ENCODE data around the gene SLC30A1.

The SLC30A1 gene

DNA sequence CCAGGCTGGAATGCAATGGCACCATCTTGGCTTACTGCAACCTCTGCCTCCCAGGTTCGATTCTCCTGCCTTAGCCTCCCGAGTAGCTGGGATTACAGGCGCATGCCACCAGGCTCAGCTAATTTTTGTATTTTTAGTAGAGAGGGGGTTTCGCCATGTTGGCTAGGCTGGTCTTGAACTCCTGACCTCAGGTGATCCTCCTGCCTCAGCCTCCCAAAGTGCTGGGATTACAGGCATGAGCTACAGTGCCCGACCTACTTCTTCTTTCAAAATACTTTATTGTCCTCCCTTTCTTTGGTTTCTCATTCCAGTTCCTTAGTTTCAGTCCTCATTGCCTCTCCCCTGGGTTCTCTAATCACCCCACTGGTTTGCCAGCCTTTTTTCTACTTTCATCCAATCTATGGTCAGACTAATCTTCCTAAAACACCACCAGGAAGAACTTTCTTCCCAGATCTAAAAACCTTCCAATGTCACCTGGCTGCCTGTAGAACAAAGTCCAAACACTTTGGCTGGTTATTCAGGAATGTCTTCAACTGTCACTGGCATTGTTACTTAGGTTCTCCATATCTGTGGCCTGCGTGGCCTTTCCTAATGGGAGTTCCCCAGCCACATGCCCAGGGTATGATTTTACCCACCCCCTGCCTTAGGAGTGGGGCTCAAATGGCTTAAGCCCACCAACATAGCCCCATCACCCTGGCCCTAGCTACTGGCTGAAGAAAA, 29.0 kb upstream of the SLC30A1 start:
- DNase-seq, result no peak

DNA sequence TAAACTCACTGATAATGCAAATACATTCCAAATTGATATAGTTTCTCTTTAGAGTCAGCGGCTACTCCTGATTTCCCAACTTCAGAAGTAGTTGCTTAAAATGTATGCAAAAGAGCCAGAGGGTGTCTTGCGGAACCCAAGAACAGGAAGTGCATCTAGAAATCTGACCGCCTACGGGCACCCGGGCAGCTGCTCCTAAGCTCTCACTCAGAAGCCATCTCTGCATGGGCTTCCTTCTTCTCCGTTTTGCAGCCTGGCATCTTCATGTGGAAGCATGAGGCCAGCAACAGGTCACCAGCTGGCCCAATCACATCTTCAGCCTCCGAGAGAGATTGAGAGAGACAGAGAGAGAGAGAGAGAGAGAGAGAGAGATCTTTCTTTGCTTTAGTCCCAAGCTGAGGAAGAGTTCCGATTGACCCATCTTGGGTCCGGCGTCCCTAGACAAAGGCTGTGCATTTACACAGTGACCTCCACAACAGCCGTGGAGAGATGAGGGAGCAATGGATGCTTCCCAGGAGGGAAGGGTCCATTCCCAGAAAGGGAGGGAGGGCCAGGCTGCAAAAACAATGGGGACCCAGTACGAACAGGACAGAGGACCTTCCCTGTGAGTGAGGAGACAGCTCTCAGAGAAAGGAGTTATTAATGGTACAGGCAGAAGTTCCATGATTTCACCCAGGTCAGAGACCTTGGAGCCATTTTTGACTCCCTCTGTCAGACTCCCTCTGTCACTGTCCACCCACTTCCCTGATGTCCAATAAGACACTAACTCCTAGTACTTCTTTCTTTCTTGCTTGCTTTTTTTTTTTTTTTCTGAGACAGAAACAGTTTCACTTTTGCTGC, 28.2 kb upstream of the SLC30A1 start:
- DNase-seq, result no peak

DNA sequence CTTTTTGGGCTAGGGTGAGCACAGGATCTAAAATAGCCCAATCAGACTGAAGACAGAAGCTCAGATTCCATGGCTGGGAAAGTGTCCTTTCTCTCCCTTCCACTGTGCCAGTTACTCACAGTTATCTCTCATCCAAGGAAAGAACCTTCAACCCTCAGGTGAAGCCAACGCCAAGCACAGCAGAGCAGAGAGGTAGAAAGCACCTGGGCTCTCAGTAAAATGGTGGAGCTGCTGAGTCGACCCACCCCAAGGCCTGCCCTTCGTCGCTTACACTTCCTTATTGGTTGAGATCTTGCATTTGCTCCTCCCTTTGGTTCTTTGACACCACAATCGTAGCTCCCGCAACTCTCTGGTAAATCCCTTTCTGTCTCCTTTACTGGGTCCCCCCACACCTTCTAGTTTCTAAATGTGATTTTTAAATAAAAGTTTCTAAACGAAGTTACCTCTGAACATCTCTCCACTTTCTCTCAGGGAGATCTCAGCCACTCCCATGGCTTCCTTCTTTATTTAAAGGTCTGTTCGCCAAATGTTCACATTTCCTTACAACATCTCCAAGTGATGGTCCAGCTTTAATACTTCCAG, 27.5 kb upstream of the SLC30A1 start:
- DNase-seq, result peak; percentile 27

DNA sequence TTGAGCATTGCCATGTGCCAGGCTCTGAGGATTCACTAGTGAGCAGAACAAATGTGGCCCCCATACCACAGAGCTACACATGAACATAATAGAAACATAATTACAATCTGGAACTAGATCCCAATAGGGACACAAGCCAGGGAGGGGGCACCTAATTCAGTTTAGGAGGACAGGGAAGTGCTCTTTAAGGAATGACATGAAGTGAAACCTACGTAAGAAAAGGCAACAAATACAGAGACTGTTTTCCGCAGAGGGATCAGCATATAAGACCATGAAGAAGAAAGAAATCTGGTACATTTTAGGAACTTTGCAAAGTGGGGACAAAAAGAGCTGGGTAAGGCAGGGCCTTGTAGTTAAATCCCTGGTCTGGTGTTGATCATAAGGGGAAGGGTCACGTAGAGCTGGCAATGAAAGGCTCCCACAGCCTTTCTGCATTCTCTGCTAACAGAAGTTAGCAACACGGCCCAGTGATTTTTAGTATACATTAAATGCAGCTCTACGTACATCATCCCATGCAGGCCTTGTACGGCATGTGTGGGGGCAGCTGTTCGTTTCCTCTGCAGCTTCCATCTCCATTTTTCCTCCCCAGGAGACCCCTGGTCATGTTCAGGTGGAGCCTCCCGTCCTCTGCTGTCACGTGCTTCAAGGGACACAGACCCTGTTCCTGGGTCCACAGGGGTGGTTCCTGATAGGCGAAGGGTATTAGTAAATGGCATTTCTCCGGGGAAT, 26.8 kb upstream of the SLC30A1 start:
- DNase-seq, result no peak

DNA sequence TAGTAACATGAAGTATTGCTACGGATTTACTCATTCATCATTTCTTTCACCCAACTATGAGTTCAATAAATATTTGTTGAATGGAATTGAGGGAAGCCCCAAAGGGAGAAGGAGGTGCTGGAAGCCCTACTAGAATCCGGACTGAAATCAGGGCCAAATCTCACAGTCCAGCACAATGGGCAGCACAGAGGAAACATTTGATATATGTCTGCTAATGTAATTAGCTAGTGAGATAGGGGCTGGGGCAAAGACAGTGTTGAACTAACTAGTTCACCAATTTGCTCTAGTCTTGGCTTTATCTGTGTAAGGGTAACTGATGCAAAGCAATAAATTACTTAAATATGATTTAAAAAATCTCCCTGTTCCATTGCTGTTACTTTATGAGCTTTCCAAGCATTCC, 26.1 kb upstream of the SLC30A1 start:
- no peak for DNase-seq

DNA sequence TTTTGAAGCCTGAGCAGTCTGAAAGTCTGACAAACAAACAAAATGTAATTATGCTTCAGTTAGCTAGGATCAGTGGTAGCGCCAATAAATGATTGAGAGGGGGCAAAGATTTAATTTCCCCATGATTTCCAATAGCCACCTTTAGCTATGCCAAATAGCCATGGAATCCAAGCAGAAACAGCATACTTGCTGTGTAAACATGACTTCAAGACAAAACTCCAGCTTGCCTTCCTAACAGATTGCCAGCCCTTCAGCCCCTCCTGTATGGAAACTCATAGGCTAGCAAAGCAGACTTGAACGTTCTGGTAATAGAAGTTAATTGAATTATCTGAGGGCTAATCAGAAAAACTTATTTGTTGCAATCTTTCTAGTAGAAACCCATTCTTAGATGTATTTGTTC, 25.6 kb upstream of the SLC30A1 start:
- no peak for DNase-seq

DNA sequence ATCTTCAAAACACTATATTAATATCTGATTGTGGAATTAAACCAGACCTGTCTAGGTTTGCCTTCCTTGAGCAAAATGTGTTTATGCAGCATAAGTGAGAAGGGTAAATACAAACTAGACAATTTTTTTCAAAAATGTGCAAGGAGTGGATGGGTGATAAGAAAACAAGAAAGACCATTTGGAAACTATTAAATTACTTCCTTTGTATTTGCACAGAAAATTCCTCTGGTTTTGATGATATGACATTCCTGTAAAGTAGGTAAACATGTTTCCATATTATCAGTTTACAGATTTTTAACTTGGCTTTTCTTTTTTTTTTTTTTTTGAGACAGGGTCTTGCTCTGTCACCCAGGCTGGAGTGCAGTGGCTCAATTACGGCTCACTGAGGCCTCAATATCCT, 24.8 kb upstream of the SLC30A1 start:
- DNase-seq, result no peak

DNA sequence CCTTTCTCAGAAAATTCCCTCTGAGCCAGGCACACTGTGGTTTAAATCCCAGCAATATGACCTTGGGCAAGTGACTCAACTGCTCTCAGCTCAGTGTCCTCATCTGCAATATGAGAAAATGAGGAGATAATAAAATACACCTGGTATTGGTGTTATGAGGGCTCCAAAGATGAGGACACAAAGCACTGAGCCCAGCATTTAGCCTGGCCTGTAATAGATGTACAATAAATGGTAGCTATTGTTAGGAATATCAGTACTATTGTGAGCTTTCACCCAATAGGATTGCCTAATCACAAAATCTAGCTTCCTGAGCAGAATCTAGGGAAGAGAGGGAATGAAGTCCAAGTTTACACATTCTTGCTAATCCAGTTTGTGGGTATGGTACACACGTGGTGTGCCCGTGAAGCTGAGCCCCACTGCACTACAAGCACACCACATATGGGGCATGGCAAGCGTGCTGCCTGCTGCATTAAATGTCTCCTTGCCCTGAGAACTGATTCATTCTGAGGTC, 24.3 kb upstream of the SLC30A1 start:
- DNase-seq, result no peak

DNA sequence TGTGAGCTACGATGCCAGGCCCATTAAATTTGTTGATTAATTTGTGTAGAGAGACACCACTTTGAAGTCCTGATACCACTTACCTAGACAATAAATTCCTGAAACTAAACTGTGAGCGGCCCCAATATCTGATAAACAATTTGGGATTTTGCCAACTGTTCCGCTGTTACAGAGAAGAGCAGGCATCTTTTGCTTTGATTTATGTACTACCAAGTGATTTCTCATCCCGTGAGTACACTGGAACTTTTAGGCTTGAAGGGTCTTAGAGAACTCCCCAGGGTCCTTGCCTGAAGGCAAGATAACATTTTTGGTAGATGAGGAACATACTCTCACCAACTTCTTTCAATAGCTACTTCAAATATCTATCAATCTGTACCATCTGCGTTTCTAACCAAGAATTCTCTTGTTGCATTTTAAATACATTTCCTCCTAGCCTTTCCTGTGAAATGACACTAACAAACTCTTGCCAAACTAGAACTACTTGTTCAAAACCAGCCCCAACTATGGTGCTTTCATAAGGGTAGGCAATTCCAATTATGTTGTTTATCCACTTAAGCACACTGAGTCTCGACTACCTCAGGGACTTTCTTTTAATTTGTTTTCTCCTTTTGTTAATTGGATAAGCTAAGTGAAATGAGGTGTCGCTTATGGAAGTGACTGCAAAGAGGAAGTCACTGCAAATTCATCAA, 23.2 kb upstream of the SLC30A1 start:
- DNase-seq, result no peak

DNA sequence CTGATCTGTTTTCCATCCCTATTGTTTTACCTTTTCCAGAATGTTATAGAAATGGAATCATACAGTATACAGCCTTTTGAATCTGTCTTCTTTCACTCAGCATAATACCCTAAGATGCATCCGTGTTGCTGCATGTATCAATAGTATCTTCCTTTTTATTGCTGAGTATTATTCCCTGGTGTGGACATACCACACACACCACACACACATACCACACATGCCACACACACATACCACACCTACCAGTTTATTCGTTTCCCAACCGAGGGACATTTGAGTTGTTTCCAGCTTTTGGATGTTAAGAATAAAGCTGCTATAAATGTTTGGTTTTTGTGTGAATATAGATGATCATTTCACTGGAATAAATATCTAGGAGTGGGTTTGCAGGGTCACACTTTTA, 22.2 kb upstream of the SLC30A1 start:
- no peak for DNase-seq

DNA sequence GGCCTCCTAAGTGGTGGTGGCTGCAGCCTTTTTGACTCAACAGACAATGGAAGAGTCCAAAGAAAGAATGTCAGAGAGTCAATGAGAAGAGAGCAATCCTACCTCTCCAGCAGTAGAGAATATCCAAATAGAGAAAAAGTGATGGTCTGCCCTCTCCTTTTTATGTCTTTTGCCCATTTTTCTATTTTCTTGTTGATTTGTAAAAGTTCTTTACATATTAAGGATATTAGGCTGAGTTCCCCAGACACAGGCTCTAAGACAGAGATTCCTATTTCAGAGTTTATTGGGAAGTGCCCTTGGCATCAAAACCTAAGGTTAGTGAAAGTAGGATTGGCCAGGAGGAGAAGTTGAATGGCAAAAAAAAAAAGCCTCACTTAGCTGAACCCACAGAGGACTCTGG, 20.3 kb upstream of the SLC30A1 start:
- no peak for DNase-seq

DNA sequence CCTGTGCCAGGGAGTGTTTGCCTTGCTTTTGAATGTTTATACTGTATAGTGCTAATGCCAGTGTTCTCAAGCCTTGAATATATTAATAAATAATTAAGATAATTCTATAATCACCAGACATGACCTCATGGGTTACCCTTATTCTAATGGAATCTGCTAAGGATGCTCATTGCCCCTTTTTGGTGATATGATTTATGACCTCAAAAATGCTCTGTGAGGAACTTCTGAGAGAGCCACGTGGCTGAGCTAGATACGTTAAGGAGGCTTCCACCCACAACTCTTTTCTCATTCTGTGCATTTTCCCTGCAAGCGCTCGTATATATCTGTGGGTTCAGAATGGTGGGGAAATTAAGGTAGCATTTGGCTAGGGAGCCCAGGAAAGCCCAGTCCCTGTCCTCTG, 19.6 kb upstream of the SLC30A1 start:
- no peak for DNase-seq

DNA sequence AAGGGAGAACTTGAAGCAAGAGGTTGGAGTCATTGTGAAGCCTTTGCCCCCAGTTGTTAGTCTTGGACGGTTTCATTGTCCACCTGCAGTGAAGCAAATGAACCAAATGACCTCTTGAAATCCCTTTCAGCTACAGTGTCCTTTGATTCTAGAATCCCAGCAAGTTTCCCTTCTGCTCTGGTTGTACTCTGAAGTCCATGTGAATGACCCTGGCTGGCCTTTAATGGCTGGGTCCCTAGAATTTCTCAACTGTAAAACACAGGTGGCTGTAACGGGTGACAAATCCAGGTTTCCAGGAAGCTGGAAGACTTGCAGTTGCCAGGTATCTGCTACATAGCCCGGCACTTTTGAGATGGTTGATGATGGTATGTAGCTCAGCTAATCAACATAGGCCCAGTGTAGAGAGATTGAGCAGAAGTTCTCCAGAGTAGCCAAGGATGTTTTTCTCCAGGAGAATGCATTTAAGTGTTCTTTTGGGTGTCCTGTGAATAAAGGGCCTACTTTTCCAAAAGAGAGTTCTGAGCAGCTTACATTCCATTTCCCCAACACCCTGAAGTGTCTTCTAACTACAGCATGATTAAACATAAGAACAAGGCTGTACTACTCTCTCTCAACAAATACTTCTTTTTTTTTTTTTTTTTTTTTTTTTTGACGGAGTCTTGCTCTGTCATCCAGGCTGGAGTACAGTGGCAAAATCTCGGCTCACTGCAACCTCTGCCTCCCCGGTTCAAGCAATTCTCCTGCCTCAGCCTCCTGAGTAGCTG, 17.6 kb upstream of the SLC30A1 start:
- DNase-seq, result no peak

DNA sequence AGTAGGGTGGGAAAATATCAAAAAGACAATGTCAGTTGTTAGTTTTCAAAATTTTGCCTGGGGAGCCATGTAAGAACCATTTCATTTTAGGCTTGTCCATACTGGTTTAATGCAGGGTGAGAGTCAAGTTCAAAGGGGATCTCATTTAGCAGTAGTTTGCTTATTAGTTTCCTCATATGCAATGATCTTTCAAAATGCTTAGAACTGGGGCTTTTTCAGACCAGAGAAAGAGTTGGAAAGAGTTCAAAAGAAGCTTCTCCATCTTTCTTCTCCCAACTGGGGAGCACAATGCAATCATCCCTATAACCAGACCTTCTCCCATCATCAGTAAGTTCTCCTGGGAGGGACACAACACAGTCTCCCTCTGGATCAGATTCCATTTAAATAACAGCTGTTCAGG, 16.5 kb upstream of the SLC30A1 start:
- no peak for DNase-seq

DNA sequence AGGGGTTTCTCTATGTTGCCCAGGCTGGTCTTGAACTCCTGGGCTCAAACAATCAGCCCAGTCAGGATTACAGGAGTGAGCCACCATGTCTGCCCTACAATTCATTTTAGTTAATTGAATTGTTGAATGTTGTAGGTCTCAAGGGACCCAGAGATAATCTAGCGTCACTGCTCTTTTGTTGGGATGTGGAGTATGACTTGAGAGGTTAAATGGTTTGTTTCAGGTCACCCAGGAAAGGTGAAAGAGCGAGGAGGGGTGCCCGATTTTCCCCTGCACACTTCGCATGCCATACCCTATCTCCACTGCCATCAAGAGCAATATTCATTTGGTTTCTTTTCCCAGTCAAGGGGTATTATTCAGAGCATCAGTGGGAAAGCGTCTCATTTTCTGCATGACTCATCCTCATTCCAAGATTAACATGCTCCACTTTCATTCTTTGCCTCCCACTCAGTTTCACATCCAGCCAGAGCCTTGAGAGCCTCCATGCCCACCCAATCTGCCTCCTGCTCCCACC, 13.1 kb upstream of the SLC30A1 start:
- DNase-seq, result no peak

DNA sequence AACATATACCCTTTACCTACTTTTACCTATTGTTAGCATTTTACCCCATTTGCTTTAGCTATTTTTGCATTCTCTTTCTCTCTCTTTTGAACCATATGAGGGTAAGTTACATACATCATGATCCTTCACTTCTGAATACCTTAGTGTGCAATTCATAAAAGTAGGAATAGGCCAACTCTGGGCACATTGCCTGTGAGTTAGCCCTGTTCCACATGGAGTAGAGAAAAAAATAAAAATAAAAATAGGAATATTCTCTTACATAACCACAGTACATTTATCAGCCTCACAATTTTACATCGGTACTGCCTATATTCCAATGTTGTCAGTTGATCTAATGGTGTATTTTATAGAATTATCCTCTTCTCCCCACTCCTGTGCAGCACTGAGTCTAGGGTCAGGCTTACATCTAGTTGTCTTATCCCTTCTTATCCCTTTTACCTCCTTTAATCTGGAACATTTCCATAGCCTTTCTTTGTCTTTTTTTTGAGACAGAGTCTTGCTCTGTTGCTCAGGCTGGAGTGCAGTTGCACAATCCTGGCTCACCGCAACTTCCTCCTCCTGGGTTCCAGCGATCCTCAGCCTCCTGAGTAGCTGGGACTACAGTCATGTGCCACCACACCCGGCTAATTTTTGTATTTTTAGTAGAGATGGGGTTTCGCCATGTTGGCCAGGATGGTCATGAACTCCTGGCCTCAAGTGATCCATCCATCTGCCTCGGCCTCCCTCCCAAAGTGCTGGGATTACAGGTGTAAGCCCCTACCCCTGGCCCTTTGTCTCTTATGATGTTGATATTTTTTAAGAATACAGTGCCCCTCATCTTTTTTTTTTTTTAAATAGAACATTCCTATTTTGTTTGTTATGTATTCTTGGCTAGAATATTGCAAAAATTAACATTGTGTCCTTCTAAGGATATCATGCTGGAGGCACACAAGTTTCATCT, 11.1 kb upstream of the SLC30A1 start:
- no peak for DNase-seq

DNA sequence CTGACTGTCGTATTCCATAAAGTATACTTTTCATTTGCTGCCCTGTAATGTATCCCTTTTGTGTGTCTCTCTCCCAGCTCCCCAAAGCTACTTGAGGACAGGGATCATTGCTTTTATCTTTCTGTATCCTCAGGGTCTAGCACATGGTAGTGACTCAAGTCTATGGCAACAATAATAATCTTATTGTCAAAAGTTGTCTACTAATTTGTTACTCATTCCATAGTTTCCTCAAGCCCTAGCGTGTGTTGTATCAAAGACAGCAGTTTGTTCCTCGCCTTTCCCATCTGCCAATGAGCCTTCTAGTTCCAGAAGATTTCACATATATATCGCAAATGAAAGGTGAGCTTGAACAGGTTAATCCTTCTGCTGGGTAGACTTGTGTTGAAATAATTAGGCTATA, 9.8 kb upstream of the SLC30A1 start:
- no peak for DNase-seq

DNA sequence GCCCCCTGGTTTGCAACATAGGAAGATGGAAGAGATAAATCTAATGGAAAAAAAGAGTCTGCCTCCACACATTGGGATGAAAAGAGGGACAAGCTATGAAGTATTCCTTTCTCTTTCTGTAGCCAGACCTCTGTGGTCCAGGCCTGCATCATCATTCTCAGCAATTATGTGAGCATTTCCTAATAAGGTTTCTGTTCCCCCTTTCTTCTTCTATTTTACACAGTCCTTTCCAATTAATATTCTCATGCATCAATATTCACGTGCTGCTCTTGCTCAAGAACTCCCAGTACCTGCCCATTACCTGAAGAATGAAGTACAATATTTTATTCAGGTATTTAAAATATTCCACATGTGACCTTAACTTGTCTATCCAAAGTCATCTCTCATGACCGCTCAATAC, 8.2 kb upstream of the SLC30A1 start:
- DNase-seq, result no peak

DNA sequence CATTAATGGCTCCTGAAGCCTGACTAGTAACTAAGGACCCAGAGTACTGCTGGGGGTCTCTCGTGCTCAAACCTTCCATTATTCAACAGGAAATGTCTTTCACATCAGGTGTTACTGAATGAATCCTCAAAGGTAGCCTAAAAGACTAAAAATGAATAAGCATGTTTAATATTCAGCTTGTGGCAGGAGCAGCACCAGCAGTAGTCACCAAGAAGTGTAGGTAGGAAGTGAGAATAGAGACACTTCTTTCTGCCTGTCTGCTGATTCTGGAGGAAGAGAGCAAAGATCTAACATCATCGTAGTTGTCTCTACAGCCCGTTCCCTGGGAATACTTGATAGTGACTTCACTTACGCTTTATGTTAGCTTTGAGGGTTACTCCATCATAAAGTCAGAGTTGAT, 7.6 kb upstream of the SLC30A1 start:
- no peak for DNase-seq

Data from activated T-cell treated with anti-CD3 and anti-CD28 coated beads, Interleukin-2, amount 50 U/mL, for 1 hour (primary cell).